SK-N-SH (cell line): Measurements from ENCODE around the gene LPP. TPM values are rescaled to one million over a fixed set of nuclear protein-coding genes. Genes with fewer than 3 reads are reported as not detected.

Experiments
- CTCF ChIA-PET: fragments of 300-600, 350-600 bp; formaldehyde crosslinking; extraction: SDS; loops from one replicate; lab custom pipeline; 2021; lab: Yijun Ruan, JAX
- POLR2A ChIA-PET: fragments of 350-600 bp; sonication (Branson Sonifier 250); formaldehyde crosslinking; extraction: SDS; loops from one replicate; lab custom pipeline; 2020; ENCODE audit warnings: antibody characterized with exemption, inconsistent platforms; lab: Yijun Ruan, JAX
- DNase-seq: peaks from one replicate; pipeline ENCODE4 v3.0.0; 2012
- H2AFZ ChIP-seq: fragments of 200-600 bp; sonication (generic); 2 replicates; pipeline ENCODE4 v1.8.1; 2016; ENCODE audit warnings: antibody characterized with exemption, mild to moderate bottlenecking, low read depth
- H3F3A ChIP-seq: fragments of 200-600 bp; sonication (generic); replicated peaks from 2 replicates; pipeline ENCODE3; 2016; ENCODE audit warnings: antibody characterized with exemption, mild to moderate bottlenecking; ENCODE audit not compliant: insufficient read depth
- H3K27ac ChIP-seq, 2 experiments: fragments of 200-500 bp in 1 of 2; fragments of 200-600 bp in 1 of 2; sonication (Bioruptor generic) in 1 of 2; sonication (generic), shearing (Covaris generic) in 1 of 2; 2 replicates each; pipeline versions ENCODE4 v1.5.1 to v1.6.1; 2014 to 2016; ENCODE audit warnings: low read depth in 2 of 2, inconsistent platforms in 1 of 2, low read length in 1 of 2, mild to moderate bottlenecking in 1 of 2, mixed read lengths in 1 of 2
- H3K27me3 ChIP-seq: fragments of 200-600 bp; sonication (generic), shearing (Covaris generic); 2 replicates; pipeline ENCODE4 v1.6.1; 2016; ENCODE audit warnings: mixed run types; ENCODE audit not compliant: insufficient read depth
- H3K36me3 ChIP-seq, 2 experiments: fragments of 200-500 bp in 1 of 2; fragments of 200-600 bp in 1 of 2; sonication (Bioruptor generic) in 1 of 2; sonication (generic) in 1 of 2; replicated peaks in 1 of 2; 2 replicates each; pipeline versions ENCODE3 to v1.5.1; 2014 to 2016; ENCODE audit warnings: low read length in 1 of 2, mild to moderate bottlenecking in 1 of 2; ENCODE audit not compliant: insufficient read depth in 2 of 2, control insufficient read depth in 1 of 2
- H3K4me1 ChIP-seq, 2 experiments: fragments of 200-500 bp in 1 of 2; fragments of 200-600 bp in 1 of 2; sonication (Bioruptor generic) in 1 of 2; sonication (generic), shearing (Covaris generic) in 1 of 2; 2 replicates each; pipeline versions ENCODE4 v1.5.1 to v1.6.1; 2014 to 2016; ENCODE audit warnings: low read depth in 1 of 2, low read length in 1 of 2, mixed run types in 1 of 2; ENCODE audit not compliant: insufficient read depth in 2 of 2, control insufficient read depth in 1 of 2
- H3K4me2 ChIP-seq: fragments of 200-600 bp; sonication (generic), shearing (Covaris generic); 2 replicates; pipeline ENCODE4 v1.6.1; 2017; ENCODE audit warnings: mixed run types
- H3K4me3 ChIP-seq, 2 experiments: fragments of 200-500 bp in 1 of 2; fragments of 200-600 bp in 1 of 2; sonication (Bioruptor generic) in 1 of 2; sonication (generic), shearing (Covaris generic) in 1 of 2; 2 replicates each; pipeline versions ENCODE4 v1.5.1 to v1.8.1; 2014 to 2016; ENCODE audit warnings: low read depth in 2 of 2, inconsistent platforms in 1 of 2, low read length in 1 of 2, mild to moderate bottlenecking in 1 of 2, mixed read lengths in 1 of 2, moderate library complexity in 1 of 2
- H3K79me2 ChIP-seq: fragments of 200-600 bp; sonication (generic); 2 replicates; pipeline ENCODE4 v1.8.1; 2017; ENCODE audit warnings: mild to moderate bottlenecking; ENCODE audit not compliant: insufficient read depth
- H3K9ac ChIP-seq: fragments of 200-600 bp; sonication (generic); 2 replicates; pipeline ENCODE4 v1.6.1; 2017; ENCODE audit warnings: mixed run types
- H3K9me2 ChIP-seq: fragments of 200-600 bp; sonication (generic); 2 replicates; pipeline ENCODE4 v1.6.1; 2017; ENCODE audit warnings: mixed run types
- H3K9me3 ChIP-seq: fragments of 200-600 bp; sonication (generic); 2 replicates; pipeline ENCODE4 v1.6.1; 2017; ENCODE audit warnings: mixed run types, mild to moderate bottlenecking, moderate library complexity
- H4K20me1 ChIP-seq: fragments of 200-600 bp; sonication (generic); 2 replicates; pipeline ENCODE4 v1.6.1; 2017; ENCODE audit warnings: mild to moderate bottlenecking, mixed run types; ENCODE audit not compliant: insufficient read depth
- ELF1 ChIP-seq: IDR thresholded peaks from 2 replicates; pipeline ENCODE4 v1.4.0; 2012
- EZH2phosphoT487 ChIP-seq: fragments of 200-600 bp; sonication (generic); IDR thresholded peaks from 2 replicates; pipeline ENCODE4 v1.6.1; 2017; ENCODE audit warnings: low read depth, mixed run types, mild to moderate bottlenecking, antibody characterized with exemption, moderate library complexity, borderline replicate concordance
- FOSL2 ChIP-seq: IDR thresholded peaks from 2 replicates; pipeline ENCODE4 v1.4.0; 2012; ENCODE audit warnings: low read depth, mild to moderate bottlenecking, moderate library complexity, borderline replicate concordance
- GABPA ChIP-seq: IDR thresholded peaks from 2 replicates; pipeline ENCODE4 v1.4.0; 2012; ENCODE audit warnings: low read depth, mild to moderate bottlenecking
- GATA2 ChIP-seq: sonication (generic); formaldehyde crosslinking; IDR thresholded peaks from 2 replicates; pipeline ENCODE4 v1.5.0; 2020; ENCODE audit warnings: mild to moderate bottlenecking, missing genetic modification reagents
- IRF3 ChIP-seq: fragments of 150-350 bp; IDR thresholded peaks from 2 replicates; pipeline ENCODE4 v1.6.1; 2016; ENCODE audit warnings: mild to moderate bottlenecking, low read depth, low read length
- MAX ChIP-seq: IDR thresholded peaks from 2 replicates; pipeline ENCODE4 v1.4.0; 2012; ENCODE audit warnings: low read depth
- MXI1 ChIP-seq: IDR thresholded peaks from 2 replicates; pipeline ENCODE4 v1.6.1; 2012; ENCODE audit warnings: mild to moderate bottlenecking, low read depth, low read length, improper control_type of control experiment
- NFIC ChIP-seq: IDR thresholded peaks from 2 replicates; pipeline ENCODE4 v1.4.0; 2012; ENCODE audit warnings: borderline replicate concordance
- NRF1 ChIP-seq: IDR thresholded peaks from 2 replicates; pipeline ENCODE4 v1.6.1; 2012; ENCODE audit warnings: low read depth, mild to moderate bottlenecking, low read length
- PBX3 ChIP-seq: IDR thresholded peaks from 2 replicates; pipeline ENCODE4; 2012
- POLR2AphosphoS5 ChIP-seq: IDR thresholded peaks from 2 replicates; pipeline ENCODE4 v1.6.1; 2012; ENCODE audit warnings: low read depth, low read length
- RAD21 ChIP-seq: IDR thresholded peaks from 2 replicates; pipeline ENCODE4 v1.6.1; 2012; ENCODE audit warnings: mild to moderate bottlenecking, low read length
- SIN3A ChIP-seq: IDR thresholded peaks from 2 replicates; pipeline ENCODE4 v1.6.1; 2012; ENCODE audit warnings: low read depth, mild to moderate bottlenecking, low read length, moderate library complexity, borderline replicate concordance
- SMC3 ChIP-seq: IDR thresholded peaks from 2 replicates; pipeline ENCODE4 v1.6.1; 2012; ENCODE audit warnings: low read depth, low read length, improper control_type of control experiment
- USF1 ChIP-seq: IDR thresholded peaks from 2 replicates; pipeline ENCODE4 v1.4.0; 2012; ENCODE audit warnings: low read depth, borderline replicate concordance
- USF2 ChIP-seq: fragments of 150-350 bp; IDR thresholded peaks from 2 replicates; pipeline ENCODE4 v1.6.1; 2017; ENCODE audit warnings: antibody characterized with exemption, low read length, low read depth, borderline replicate concordance
- WGBS: methylation state at CpG from one replicate; pipeline ENCODE4 v1.1.6; 2017; ENCODE audit warnings: low lambda C conversion rate; 5-methylcytosine and 5-hydroxymethylcytosine counted together
- polyA plus RNA-seq, 3 experiments: library from polyadenylated mRNA; depleted of rRNA; stranded (reverse); fragments of >200 nt; gene quantifications; 2 replicates each; pipeline ENCODE4 v1.2.3, GENCODE V29; 2012

Gene LPP
- polyA plus RNA-seq, 1 of the 3 experiments (the other 2 are of a cell fraction): 6.6 TPM

DNA sequence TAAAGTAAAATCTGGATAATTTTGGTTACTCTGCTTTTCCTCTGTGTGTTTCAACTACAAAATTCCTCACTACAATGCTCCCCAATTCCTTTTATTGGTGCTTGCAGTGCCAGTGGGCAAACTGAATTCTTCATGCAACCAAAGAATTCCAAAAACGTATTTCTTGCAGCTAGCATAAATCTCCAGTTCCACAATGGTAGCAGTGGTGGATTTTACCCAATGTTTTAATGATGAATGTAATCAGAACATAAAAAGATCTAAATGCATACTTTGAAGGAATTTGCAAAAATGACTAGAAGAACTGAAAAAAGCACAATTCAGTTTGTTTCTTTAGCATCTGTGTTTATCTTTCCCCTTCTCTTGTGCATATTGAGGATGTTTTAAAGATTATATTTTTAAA, 658.2 kb downstream of the LPP start:
- no peak for DNase-seq
- Histone ChIP-seq H3K4me2 (no peak overlapping the region), H3K9me3 (peaks cover 5% of the 10 kb centered on the region), H4K20me1 (no peaks in the 10 kb centered on the region), H3K9ac (no peak overlapping the region), H3K27me3 (no peaks in the 10 kb centered on the region), H3K36me3 (peaks cover 0 to 16% of the 10 kb centered on the region in 2 experiments), H3K79me2 (peaks cover 46% of the 10 kb centered on the region), H2AFZ (no peak overlapping the region), H3F3A (peaks cover 4% of the 10 kb centered on the region), H3K4me3 (no peak overlapping the region), H3K9me2 (no peaks in the 10 kb centered on the region), H3K4me1 (0 out of 4 replicates have a peak, but pooled peaks cover 0 to 10% of the 10 kb centered on the region in 2 experiments), H3K27ac (no peak overlapping the region)
- POLR2A ChIA-PET: no interaction called here
- CTCF ChIA-PET: interaction anchor here (0.7 to 0.9 kb wide), 2 partner anchors 10 to 56 kb away, joined by 3 read pairs; no protein-coding TSS in a partner anchor
- WGBS: 82% methylated on average over 1 of the region's 1 CpG
- TF ChIP-seq EZH2phosphoT487 (no peak), MAX (no peak), RAD21 (no peak), FOSL2 (no peak), SMC3 (no peak), USF2 (no peak), MXI1 (no peak), SIN3A (no peak), GATA2 (CRISPR knock-in tag) (no peak), USF1 (no peak), GABPA (no peak), ELF1 (no peak), NFIC (no peak), IRF3 (no peak), POLR2AphosphoS5 (no peak), PBX3 (no peak), NRF1 (no peak)
